Karpas-422 (cell line): ENCODE data around the gene TNFRSF11A. TPM values are rescaled to one million over a fixed set of nuclear protein-coding genes. Genes with fewer than 3 reads are reported as not detected.

ENCODE experiments used
- DNase-seq: peaks from one replicate; pipeline ENCODE4 v3.0.0-alpha.2; 2015
- H2AFZ ChIP-seq: fragments of 200-600 bp; sonication (generic); 2 replicates; pipeline ENCODE4 v1.6.1; 2014; ENCODE audit warnings: antibody characterized with exemption, low read length, mixed read lengths
- H3K27ac ChIP-seq: fragments of 200-600 bp; sonication (generic); 2 replicates; pipeline ENCODE4 v1.5.1; 2014; ENCODE audit warnings: mild to moderate bottlenecking, low read length, moderate library complexity
- H3K27me3 ChIP-seq: fragments of 200-600 bp; sonication (generic); 2 replicates; pipeline ENCODE4 v1.6.1; 2014; ENCODE audit warnings: low read length, mixed read lengths
- H3K36me3 ChIP-seq: fragments of 200-600 bp; sonication (generic); 2 replicates; pipeline ENCODE4 v1.6.1; 2014; ENCODE audit warnings: low read length, mixed read lengths; ENCODE audit not compliant: insufficient read depth
- H3K4me1 ChIP-seq: fragments of 200-600 bp; sonication (generic); 2 replicates; pipeline ENCODE4 v1.6.1; 2014; ENCODE audit warnings: mild to moderate bottlenecking, low read length, mixed read lengths
- H3K4me2 ChIP-seq: fragments of 200-600 bp; sonication (generic); 2 replicates; pipeline ENCODE4 v1.6.1; 2014; ENCODE audit warnings: low read length, low read depth, mild to moderate bottlenecking; ENCODE audit not compliant: poor library complexity, severe bottlenecking
- H3K4me3 ChIP-seq: fragments of 200-600 bp; sonication (generic); 2 replicates; pipeline ENCODE4 v1.5.1; 2014; ENCODE audit warnings: mild to moderate bottlenecking, antibody characterized with exemption, low read length, mixed read lengths
- H3K79me2 ChIP-seq: fragments of 200-600 bp; sonication (generic); 2 replicates; pipeline ENCODE4 v1.6.1; 2014; ENCODE audit warnings: mild to moderate bottlenecking, low read length, mixed read lengths
- H3K9ac ChIP-seq: fragments of 200-600 bp; sonication (generic); 2 replicates; pipeline ENCODE4 v1.6.0; 2014; ENCODE audit warnings: low read length
- H3K9me2 ChIP-seq: fragments of 200-600 bp; sonication (generic), shearing (Covaris generic); replicated peaks from 2 replicates; pipeline ENCODE4 v1.6.0; 2014; ENCODE audit warnings: mild to moderate bottlenecking, low read length, moderate library complexity; ENCODE audit not compliant: insufficient read depth
- H3K9me3 ChIP-seq: fragments of 300-700, 200-600 bp; sonication (generic); 2 replicates; pipeline ENCODE4 v1.6.1; 2014; ENCODE audit warnings: low read length, mixed read lengths
- H4K20me1 ChIP-seq: fragments of 200-600 bp; sonication (generic); 2 replicates; pipeline ENCODE4 v1.6.1; 2014; ENCODE audit warnings: mild to moderate bottlenecking, antibody characterized with exemption, low read length, low read depth; ENCODE audit not compliant: insufficient read depth
- total RNA-seq: library from RNA; depleted of rRNA; stranded (reverse); fragments of >200 nt; shearing (Covaris generic); gene quantifications from 2 replicates; pipeline ENCODE4 v1.2.3, GENCODE V29; 2014; ENCODE audit warnings: low replicate concordance

TNFRSF11A gene
- total RNA-seq, 1 experiment from 2014 or later: 1.0 TPM

- Histone ChIP-seq H3K79me2 (no peaks in the 10 kb centered on the region), H3K4me2 (no peak overlapping the region), H2AFZ (no peak overlapping the region), H3K9me3 (no peaks in the 10 kb centered on the region), H3K4me1 (peaks cover 2% of the 10 kb centered on the region; the same call in 1 of the 2 replicates), H3K9ac (no peak overlapping the region), H3K36me3 (no peaks in the 10 kb centered on the region), H4K20me1 (no peaks in the 10 kb centered on the region), H3K27me3 (no peaks in the 10 kb centered on the region), H3K9me2 (no peaks in the 10 kb centered on the region), H3K4me3 (no peak overlapping the region), H3K27ac (no peak overlapping the region)
- DNase-seq: no peak
These were observed 10.4 kb downstream of the TNFRSF11A start for GRCh38 chr18:62335494-62335893.

DNA sequence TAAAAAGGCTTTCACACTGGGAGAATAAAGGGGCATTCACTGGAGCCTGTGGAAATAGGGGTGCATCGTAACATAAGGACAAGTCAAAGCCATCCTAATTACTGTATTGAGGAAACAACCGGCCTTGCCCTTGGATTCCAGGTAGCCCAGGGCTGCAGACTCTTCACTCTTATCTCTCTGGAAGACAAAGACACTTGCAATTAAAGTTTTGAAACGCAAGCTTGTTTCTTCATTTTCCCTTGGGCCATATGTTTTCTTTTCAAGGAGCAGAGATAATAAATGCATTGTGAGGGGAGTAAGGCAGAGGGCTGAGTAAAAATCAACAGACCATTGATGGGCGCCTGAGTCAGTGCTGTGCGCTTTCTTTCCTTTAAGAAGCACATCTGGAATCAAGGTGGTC is 11.5 kb downstream of the TNFRSF11A start:
- Histone ChIP-seq H3K9me2 (no peaks in the 10 kb centered on the region), H3K9ac (no peak overlapping the region), H2AFZ (no peak overlapping the region), H3K36me3 (no peaks in the 10 kb centered on the region), H3K27me3 (no peaks in the 10 kb centered on the region), H3K4me1 (peaks cover 2% of the 10 kb centered on the region; the same call in 1 of the 2 replicates), H3K27ac (no peak overlapping the region), H3K9me3 (no peaks in the 10 kb centered on the region), H3K79me2 (no peaks in the 10 kb centered on the region), H4K20me1 (no peaks in the 10 kb centered on the region), H3K4me2 (no peak overlapping the region), H3K4me3 (no peak overlapping the region)
- DNase-seq: no peak

DNA sequence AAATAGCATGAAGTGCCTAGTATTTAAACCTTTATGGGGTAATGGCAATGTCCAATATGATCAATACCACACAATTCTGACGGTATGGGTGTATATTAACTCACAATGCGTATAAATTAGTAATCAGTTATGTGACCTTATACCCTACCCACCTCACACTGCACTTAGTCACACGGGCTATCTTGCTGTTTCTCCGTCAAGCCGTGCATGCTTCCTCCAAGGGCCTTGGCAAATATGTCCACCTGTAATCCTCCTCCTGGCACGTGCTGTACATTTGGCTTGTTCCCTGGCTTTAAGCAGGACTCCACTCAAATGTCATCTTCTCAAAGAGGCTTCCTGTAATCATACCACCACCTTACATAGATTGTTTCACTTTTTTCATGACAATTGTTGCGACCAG is 12.2 kb downstream of the TNFRSF11A start:
- Histone ChIP-seq H3K27ac (no peak overlapping the region), H2AFZ (no peak overlapping the region), H3K36me3 (no peaks in the 10 kb centered on the region), H3K9me3 (no peaks in the 10 kb centered on the region), H3K79me2 (no peaks in the 10 kb centered on the region), H3K9me2 (no peaks in the 10 kb centered on the region), H4K20me1 (no peaks in the 10 kb centered on the region), H3K27me3 (no peaks in the 10 kb centered on the region), H3K4me3 (no peak overlapping the region), H3K4me2 (no peak overlapping the region), H3K9ac (no peak overlapping the region), H3K4me1 (peaks cover 2% of the 10 kb centered on the region; the same call in 1 of the 2 replicates)
- DNase-seq: no peak

DNA sequence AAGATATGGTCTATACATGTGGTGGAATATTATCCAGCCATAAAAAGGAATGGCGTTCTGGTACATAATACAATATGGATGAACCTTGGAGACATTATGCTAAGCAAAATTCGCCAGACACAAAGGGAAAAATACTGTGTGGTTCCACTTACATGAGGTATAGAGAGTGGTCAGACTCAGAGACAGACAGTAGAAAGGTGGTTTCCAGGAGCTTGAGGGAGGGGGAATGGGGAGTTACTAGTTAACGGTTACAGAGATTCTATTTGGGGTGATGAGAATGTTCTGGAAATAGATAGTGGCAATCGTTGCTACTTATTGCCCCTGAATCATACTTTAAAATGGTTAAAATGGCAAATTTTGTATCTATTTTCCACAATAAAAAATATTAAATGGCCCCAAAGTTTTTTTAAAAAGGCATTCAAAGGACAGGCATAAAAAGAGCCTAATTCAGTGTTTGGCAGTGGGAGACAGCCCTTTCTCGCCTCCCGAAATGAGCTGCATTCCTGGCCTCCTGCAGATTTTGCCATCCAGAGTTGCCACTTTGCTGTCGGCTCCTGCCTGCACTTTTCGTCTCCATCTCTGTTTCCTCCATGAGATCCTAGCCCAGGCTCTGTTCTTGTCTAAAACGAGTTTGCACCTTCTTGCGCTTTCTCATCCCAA is 13.5 kb downstream of the TNFRSF11A start:
- Histone ChIP-seq H3K9ac (no peak overlapping the region), H3K27ac (no peak overlapping the region), H3K9me3 (no peaks in the 10 kb centered on the region), H2AFZ (no peak overlapping the region), H3K27me3 (no peaks in the 10 kb centered on the region), H3K79me2 (no peaks in the 10 kb centered on the region), H3K4me2 (no peak overlapping the region), H3K4me3 (no peak overlapping the region), H4K20me1 (no peaks in the 10 kb centered on the region), H3K4me1 (peaks cover 2% of the 10 kb centered on the region; the same call in 1 of the 2 replicates), H3K9me2 (no peaks in the 10 kb centered on the region), H3K36me3 (no peaks in the 10 kb centered on the region)
- DNase-seq: no peak

- no peak overlapping the region for H3K9ac ChIP-seq
- H3K36me3 ChIP-seq: no peaks in the 10 kb centered on the region
- no peaks in the 10 kb centered on the region for H3K79me2 ChIP-seq
- no peaks in the 10 kb centered on the region for H3K9me3 ChIP-seq
- no peaks in the 10 kb centered on the region for H3K27me3 ChIP-seq
- no peak overlapping the region for H2AFZ ChIP-seq
- no peaks in the 10 kb centered on the region for H3K9me2 ChIP-seq
- no peak for DNase-seq
- no peak overlapping the region for H3K4me3 ChIP-seq
- H3K4me1 ChIP-seq: peaks cover 2% of the 10 kb centered on the region; the same call in 1 of the 2 replicates
- no peak overlapping the region for H3K4me2 ChIP-seq
- no peak overlapping the region for H3K27ac ChIP-seq
- no peaks in the 10 kb centered on the region for H4K20me1 ChIP-seq
These were observed 14.2 kb downstream of the TNFRSF11A start for GRCh38 chr18:62339106-62339988.

DNA sequence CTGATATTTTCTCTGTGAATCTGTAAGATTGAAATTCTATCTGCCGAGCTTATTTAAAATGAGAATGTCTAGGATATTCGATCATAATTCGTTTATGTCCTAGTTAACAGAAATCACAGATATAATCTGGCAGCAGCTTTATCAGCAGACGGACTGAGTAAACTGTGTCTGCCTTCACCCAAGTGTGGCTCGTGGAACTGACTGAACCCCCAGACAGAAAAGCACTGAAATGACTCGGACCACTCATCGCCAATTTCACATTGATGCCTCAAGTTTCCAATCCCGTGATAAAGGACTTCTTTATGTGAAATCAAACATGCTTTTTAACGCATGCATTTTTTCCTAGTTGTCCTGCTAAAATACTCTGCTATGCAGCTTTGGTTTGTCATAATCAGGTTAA is 15.9 kb downstream of the TNFRSF11A start:
- Histone ChIP-seq H4K20me1 (no peaks in the 10 kb centered on the region), H3K4me1 (no peaks in the 10 kb centered on the region), H3K79me2 (no peaks in the 10 kb centered on the region), H2AFZ (no peak overlapping the region), H3K27ac (no peak overlapping the region), H3K9me2 (no peaks in the 10 kb centered on the region), H3K36me3 (no peaks in the 10 kb centered on the region), H3K27me3 (no peaks in the 10 kb centered on the region), H3K9me3 (no peaks in the 10 kb centered on the region), H3K4me2 (no peak overlapping the region), H3K9ac (no peak overlapping the region), H3K4me3 (no peak overlapping the region)
- no peak for DNase-seq

DNA sequence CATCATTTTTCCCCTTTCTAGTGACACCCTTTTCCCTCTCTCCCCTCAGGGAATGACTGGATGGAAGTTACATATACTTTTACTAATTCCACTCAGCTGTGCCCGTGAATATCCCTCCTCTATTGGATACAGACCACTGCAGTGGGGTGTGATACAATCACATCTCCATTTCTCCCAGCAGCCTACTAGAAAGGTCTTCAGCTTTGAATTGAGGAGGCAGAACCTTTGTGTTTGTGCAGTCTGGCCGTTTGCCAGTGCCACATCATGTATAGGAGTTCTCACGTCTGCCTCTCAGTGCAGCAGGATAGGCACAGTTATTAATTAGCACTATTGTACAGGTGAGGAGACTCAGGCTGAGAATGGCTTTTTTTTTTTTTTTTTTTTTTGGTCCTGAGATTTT is 16.4 kb downstream of the TNFRSF11A start:
- Histone ChIP-seq H3K9me2 (no peaks in the 10 kb centered on the region), H2AFZ (no peak overlapping the region), H4K20me1 (no peaks in the 10 kb centered on the region), H3K9me3 (no peaks in the 10 kb centered on the region), H3K9ac (no peak overlapping the region), H3K27ac (no peak overlapping the region), H3K4me3 (no peak overlapping the region), H3K79me2 (no peaks in the 10 kb centered on the region), H3K36me3 (no peaks in the 10 kb centered on the region), H3K4me2 (no peak overlapping the region), H3K4me1 (no peaks in the 10 kb centered on the region), H3K27me3 (no peaks in the 10 kb centered on the region)
- DNase-seq: no peak

DNA sequence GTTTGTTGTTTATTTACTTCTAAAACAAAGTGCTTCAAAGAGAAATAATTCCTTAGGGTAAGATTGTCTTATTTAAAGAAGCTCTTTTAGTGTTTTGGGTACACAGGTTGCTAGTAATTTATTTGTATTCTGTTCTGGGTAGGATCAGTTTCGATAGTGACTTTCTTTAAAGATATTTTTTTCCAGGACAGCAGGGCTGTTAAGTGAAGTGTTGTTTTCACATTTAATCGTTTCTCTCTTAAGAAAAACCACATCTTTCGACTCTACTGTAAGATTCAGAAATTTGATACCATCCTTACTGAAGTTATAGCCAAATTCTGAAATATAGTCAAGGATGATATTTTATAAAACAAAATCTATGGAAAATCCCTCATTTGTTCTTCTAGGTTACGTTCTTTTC is 17.8 kb downstream of the TNFRSF11A start:
- no peak overlapping the region for H3K4me2 ChIP-seq
- no peak overlapping the region for H3K4me3 ChIP-seq
- no peaks in the 10 kb centered on the region for H3K79me2 ChIP-seq
- H3K9ac ChIP-seq: no peak overlapping the region
- H3K36me3 ChIP-seq: no peaks in the 10 kb centered on the region
- no peak overlapping the region for H3K27ac ChIP-seq
- no peak overlapping the region for H2AFZ ChIP-seq
- DNase-seq: no peak
- no peaks in the 10 kb centered on the region for H3K9me2 ChIP-seq
- H4K20me1 ChIP-seq: no peaks in the 10 kb centered on the region
- no peaks in the 10 kb centered on the region for H3K4me1 ChIP-seq
- no peaks in the 10 kb centered on the region for H3K9me3 ChIP-seq
- H3K27me3 ChIP-seq: no peaks in the 10 kb centered on the region
